PFSK-1 (cell line): ENCODE measurements around the gene ZBTB38.

ENCODE experiments used
- FOXP2 ChIP-seq: optimal IDR thresholded peaks from 2 replicates; pipeline ENCODE3; 2011; ENCODE audit warnings: borderline replicate concordance, control low read depth, inconsistent platforms; ENCODE audit not compliant: insufficient read depth; ENCODE audit errors: extremely low read length, extremely low read depth
- POLR2AphosphoS5 ChIP-seq: IDR thresholded peaks from 2 replicates; pipeline ENCODE4 v1.6.1; 2012; ENCODE audit warnings: low read depth, mild to moderate bottlenecking, control low read depth, low read length, moderate library complexity
- REST ChIP-seq, 2 experiments: IDR thresholded peaks; 2 replicates each; pipeline versions ENCODE4 v1.6.1 to v1.8.0; 2011 to 2012; ENCODE audit warnings: low read depth in 2 of 2, low read length in 2 of 2, control low read depth in 1 of 2, inconsistent platforms in 1 of 2, mild to moderate bottlenecking in 1 of 2, moderate library complexity in 1 of 2; ENCODE audit not compliant: insufficient read depth in 1 of 2
- SIN3A ChIP-seq: IDR thresholded peaks from 2 replicates; pipeline ENCODE4 v1.6.1; 2012; ENCODE audit warnings: mild to moderate bottlenecking, low read length, moderate library complexity, borderline replicate concordance; ENCODE audit not compliant: insufficient read depth
- TAF1 ChIP-seq: IDR thresholded peaks from 2 replicates; pipeline ENCODE4 v1.6.1; 2012; ENCODE audit warnings: low read length, control low read depth, borderline replicate concordance; ENCODE audit not compliant: insufficient read depth

GRCh38 chr3:141379250-141379966, 11.1 kb downstream of the ZBTB38 start:
- no peak for TF ChIP-seq SIN3A
- TF ChIP-seq POLR2AphosphoS5, result no peak
- no peak for TF ChIP-seq REST (IDR thresholded peaks at IDR 0.05; ENCODE audit: insufficient read depth in 1 of 2, low read depth in 2 of 2, low read length in 2 of 2)
- TF ChIP-seq TAF1, result no peak
- TF ChIP-seq FOXP2, result no peak
